ENCODE measurements around the gene COASY.

DNA sequence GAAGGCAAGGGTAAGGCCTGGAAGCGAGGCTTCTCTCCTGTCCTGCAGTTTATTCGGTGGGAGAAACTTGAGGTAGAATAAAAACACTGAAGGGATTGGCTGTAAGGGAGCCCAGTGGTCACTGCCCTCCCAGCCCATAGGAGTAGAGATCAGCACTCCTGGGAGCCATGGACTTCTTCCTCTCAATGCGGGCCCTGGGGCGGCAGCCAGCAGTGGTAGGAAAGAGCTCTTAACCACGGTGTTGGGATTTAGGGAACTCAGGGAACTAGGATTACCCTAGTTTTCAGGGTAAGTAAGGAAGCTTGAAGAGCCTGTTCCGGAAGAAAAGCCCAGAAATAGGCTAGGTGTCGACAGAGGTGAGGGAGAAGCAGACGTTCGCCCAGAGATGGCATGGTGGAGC is 49.7 kb upstream of the COASY start:
- TF ChIP-seq, protein P1, sequence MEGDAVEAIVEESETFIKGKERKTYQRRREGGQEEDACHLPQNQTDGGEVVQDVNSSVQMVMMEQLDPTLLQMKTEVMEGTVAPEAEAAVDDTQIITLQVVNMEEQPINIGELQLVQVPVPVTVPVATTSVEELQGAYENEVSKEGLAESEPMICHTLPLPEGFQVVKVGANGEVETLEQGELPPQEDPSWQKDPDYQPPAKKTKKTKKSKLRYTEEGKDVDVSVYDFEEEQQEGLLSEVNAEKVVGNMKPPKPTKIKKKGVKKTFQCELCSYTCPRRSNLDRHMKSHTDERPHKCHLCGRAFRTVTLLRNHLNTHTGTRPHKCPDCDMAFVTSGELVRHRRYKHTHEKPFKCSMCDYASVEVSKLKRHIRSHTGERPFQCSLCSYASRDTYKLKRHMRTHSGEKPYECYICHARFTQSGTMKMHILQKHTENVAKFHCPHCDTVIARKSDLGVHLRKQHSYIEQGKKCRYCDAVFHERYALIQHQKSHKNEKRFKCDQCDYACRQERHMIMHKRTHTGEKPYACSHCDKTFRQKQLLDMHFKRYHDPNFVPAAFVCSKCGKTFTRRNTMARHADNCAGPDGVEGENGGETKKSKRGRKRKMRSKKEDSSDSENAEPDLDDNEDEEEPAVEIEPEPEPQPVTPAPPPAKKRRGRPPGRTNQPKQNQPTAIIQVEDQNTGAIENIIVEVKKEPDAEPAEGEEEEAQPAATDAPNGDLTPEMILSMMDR (conservative IDR thresholded peaks at IDR 0.05; ENCODE audit: low read depth, low read length) = no peak
- TF ChIP-seq MXI1 (IDR thresholded peaks at IDR 0.05; ENCODE audit: borderline replicate concordance, low read depth, low read length) = no peak
- TF ChIP-seq POLR2A (IDR thresholded peaks at IDR 0.05; ENCODE audit: low read depth, low read length) = no peak
- no peak for TF ChIP-seq RAD21 (IDR thresholded peaks at IDR 0.05; ENCODE audit: low read length)
- TF ChIP-seq MAFK (IDR thresholded peaks at IDR 0.05; ENCODE audit: low read depth, low read length) = no peak
- no peak for TF ChIP-seq RFX5 (IDR thresholded peaks at IDR 0.05; ENCODE audit: low read depth, low read length)
- TF ChIP-seq, protein P2, sequence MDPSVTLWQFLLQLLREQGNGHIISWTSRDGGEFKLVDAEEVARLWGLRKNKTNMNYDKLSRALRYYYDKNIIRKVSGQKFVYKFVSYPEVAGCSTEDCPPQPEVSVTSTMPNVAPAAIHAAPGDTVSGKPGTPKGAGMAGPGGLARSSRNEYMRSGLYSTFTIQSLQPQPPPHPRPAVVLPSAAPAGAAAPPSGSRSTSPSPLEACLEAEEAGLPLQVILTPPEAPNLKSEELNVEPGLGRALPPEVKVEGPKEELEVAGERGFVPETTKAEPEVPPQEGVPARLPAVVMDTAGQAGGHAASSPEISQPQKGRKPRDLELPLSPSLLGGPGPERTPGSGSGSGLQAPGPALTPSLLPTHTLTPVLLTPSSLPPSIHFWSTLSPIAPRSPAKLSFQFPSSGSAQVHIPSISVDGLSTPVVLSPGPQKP (IDR thresholded peaks at IDR 0.05; ENCODE audit: borderline replicate concordance, low read depth, low read length) = no peak
- TF ChIP-seq FOS (IDR thresholded peaks at IDR 0.05; ENCODE audit: low read depth, low read length) = no peak
- TF ChIP-seq, protein P3, sequence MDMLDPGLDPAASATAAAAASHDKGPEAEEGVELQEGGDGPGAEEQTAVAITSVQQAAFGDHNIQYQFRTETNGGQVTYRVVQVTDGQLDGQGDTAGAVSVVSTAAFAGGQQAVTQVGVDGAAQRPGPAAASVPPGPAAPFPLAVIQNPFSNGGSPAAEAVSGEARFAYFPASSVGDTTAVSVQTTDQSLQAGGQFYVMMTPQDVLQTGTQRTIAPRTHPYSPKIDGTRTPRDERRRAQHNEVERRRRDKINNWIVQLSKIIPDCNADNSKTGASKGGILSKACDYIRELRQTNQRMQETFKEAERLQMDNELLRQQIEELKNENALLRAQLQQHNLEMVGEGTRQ (IDR thresholded peaks at IDR 0.05; ENCODE audit: low read depth, low read length) = no peak

All from IMR-90 (cell line).